Left forelimb (tissue), 1 donor: ENCODE data around the gene TLCD2.
A peak's percentile ranks its signal among the peaks of the same experiment; 100 is the strongest.
"Not testable (repeated sequence)": the region's sequence is repeated elsewhere in the genome, so short reads cannot be mapped to it uniquely, and the experiment has no call there.

Experiments
- DNase-seq: peaks from one replicate; pipeline ENCODE4 v3.0.0-alpha.2; 2018; ENCODE audit warnings: low spot score

TLCD2 gene

GRCh38 chr17:1686086-1686485 is 24.1 kb downstream of the TLCD2 start:
- no peak for DNase-seq

DNA sequence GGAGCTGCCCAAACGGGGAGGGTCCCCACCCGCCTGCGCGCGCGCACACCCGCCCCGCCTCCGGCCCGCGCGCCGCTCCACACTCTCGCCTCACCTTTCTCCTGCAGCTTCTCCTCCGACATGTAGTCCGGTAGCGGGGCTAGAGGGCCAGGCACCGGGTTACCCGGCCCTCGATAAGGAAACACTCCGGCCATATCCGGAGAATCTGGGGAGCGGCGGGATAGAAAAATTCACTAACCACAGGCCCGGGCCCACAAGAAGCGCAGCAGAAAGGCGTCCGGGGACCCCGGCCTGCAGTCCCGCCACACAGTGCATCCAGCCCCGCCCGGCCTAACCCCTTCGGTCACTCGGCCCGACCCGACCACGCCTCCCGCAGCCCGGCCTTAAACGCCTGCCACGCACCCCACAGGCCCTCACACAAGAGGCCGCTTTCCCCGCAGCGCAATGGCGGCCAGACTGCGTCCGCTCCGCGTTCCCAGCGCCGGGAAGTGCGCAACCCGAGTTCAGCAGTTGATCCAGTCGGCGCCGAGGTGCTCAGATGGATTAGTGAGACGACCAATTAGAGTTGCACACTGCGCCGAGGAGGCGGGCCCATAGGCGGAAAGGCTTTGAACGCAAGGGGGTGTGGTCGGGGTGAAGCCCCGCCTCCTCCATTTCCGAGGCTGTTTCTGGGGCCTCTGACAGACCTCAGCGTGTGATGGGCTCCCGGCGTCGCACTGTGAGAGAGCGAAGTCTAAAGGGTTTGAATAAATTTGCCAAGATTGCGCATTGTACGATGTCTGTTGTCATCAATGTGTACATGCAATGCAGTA is 25.6 kb downstream of the TLCD2 start, which contains the start of gene PRPF8:
TSS of gene PRPF8 (minus strand) at position 490 of the 812 bp plus-strand sequence. CDS start at position 194, 296 bp downstream.
- DNase-seq, result peak; percentile 97

GRCh38 chr17:1683459-1683858 is 26.7 kb downstream of the TLCD2 start:
- DNase-seq, result no peak

DNA sequence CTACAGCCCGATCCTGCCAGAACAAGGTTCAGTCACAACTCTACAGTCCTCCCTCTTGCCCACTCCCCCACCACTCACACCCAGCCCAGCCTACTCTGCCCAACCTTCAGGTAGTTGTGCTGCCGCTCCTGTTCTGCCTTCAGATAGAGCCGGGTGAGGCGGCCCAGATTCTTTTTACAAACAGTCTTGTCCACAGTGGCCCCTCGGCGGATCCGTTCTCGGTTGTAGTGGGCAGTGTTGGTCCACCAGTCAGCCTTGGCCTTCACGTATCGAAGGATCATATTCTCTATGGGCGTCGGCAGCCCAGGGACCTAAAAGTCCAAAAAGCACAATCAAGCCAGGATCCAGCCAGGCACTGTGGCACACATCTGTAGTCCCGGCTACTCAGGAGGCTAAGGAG is 33.8 kb downstream of the TLCD2 start:
- DNase-seq, result no peak

DNA sequence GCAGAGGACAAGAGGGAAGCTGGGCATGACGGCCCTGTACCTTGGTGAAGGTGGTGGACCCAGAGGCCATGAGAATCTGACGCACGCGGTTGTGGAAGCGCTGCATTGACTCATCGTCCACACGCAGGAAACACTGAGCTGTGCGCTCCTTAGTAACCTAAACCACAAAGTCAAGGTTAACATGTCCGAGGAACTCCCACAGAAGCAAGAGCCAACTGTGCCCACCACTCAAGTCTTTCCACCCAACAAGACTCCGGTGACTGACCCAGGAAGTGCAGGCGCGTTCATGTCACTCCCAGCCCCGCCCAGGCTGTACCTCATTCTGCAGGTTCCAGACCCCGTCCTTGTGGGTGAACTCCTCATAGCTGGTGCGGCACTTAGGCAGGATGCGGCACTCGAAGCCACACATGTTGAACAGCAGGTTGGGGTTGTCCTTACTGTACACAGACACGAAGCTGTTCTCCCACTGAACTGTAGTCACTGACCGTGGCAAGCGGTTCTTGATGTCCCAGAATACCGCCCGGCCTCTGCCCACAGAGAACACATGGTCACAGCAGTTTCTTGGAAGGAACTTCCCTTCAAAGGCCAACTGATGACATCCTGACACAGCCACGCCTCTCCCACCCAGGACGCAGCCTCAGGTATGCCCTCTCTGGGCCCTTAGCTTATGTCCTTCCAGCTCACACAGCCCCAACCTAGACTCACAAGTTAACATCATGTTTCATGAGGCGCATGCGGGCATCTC is 37.0 kb downstream of the TLCD2 start:
- no peak for DNase-seq

DNA sequence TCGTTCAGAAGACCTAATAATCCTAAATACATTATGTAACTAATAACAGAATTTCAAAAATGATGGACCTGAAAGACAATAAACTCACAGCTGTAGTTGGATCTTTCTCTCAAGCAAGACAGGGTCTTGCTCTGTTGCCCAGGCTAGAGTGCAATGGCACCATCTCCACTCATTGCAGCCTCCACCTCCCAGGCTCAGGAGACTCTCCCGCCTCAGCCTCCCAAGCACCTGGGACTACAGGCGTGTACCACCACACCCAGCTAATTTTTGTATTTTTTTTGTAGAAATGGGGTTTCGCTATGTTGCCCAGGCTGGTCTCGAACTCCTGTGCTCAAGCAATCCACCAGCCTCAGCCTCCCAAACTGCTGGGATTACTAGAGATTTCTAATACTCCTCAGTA is 46.2 kb downstream of the TLCD2 start:
- DNase-seq, result not testable (repeated sequence)

- no peak for DNase-seq
Measured at GRCh38 chr17:1661045-1661444, 49.1 kb downstream of the TLCD2 start.

DNA sequence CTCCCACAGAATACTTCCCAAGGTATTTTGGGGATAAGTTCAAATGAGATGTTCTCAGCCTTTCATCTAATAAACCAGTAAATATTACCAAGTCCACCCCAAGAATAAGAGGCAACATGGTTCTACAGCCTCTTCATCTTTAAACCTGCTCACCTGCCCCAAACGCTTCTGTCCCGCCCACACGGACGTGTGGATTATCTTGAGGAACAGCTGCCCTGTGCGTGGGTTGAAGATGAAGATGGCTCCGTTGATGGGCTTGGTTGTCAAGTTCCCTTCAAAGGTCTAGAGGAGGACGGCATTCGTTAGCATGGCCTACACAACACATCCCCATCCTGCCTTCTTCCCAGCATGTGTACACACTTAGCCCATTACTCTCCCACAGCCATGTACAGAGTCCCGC is 52.1 kb downstream of the TLCD2 start:
- DNase-seq, result no peak

DNA sequence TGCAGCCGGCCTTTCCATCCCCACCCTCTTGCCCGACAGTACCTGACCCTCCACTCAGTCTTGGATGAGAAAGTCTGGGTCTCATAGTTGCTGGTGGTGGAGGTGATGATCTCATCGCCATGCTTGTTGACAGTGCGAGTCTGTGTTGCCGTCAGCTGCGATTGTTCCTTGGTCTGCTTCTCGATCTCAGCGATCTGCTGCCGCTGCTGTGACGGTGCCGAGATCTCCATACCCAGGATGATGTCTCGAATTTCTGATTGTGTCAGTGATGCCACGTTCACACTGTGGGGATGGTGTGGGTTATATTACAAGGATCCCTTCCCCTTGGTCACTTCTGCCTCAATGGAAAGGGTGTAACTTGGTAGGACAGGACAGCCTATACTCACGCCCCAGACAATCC is 56.4 kb downstream of the TLCD2 start:
- no peak for DNase-seq

DNA sequence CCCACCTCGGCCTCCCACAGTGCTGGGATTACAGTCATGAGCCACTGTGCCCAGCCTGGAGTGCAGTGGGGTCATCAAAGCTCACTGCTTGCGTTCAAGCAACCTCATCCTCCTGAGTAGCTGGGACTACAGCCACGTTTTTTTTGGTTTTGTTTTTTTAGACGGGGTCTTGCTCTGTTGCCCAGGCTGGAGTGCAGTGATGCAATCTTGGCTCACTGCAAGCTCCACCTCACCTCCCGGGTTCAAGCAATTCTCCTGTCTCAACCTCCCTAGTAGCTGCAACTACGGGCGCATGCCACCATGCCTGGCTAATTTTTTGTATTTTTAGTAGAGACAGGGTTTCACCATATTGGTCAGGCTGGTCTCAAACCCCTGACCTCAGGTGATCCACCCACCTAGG is 57.4 kb downstream of the TLCD2 start:
- DNase-seq, result not testable (repeated sequence)
